ENCODE data around the gene AP2S1.

Gene AP2S1

DNA sequence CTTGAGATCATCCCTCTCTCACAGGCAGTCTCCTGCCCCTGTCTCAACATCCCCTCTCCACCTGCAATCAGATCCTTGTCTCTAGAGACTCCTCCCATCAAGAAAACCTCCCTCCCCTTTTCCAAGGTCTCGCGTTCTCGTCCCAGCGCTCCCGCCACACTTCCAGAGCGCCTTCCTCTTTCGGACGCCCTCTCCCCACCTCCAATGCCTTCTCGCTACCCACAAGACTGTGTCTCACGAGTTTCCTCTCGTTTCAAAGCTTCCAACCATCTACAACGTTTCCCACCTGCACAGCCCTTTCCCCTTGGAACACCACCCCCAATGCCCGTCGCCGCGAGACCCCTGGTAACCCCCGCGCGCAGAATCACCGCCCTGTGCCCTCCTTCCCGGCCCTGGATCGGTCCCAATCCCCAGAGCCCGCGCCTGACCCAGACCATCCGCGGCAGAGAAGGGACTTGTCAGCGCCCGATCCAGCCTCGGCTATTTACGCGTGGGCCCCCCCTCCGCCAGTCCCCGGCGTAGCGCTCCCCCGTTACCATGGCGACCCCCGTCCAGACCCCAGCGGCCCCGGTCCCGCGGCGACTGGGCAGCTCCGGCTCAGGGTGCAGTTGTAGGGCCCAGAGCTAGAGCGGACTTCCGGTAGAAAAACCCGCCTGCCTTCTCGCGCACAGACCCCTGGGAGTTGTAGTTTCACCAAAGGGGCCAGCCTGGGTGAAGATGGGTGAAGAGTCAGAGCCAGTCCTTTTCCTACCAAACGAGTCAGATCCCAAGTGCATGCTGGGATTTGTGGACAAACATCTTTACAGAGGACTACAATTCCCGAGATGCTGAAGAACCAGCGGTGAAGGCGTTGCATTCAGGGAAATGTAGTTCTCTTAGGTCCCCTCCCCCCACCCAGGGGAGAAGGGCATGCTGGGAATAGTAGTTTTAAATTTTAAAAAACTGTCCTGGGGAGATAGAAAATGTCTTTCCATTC, at the start of gene AP2S1:
Gene AP2S1 (minus strand): TSS at position 619 of the 976 bp plus-strand sequence. CDS start 80 bp downstream, at position 539.
- Histone ChIP-seq H3K27ac (peak within 1 kb of the TSS; percentile 79), H3K9me3 (no peaks in the 10 kb centered on the region), H3K27me3 (no peaks in the 10 kb centered on the region), H3K4me3 (ENCODE audit: low read depth in 1 of 2, low read length in 1 of 2) (peak within 1 kb of the TSS; percentile 65 to 87), H3K4me1 (ENCODE audit: control insufficient read depth in 1 of 2, insufficient read depth in 1 of 2, low read depth in 1 of 2, low read length in 1 of 2) (peaks cover 14 to 19% of the 10 kb centered on the region in 2 experiments), H3K36me3 (no peaks in the 10 kb centered on the region)
- TF ChIP-seq, protein P1, sequence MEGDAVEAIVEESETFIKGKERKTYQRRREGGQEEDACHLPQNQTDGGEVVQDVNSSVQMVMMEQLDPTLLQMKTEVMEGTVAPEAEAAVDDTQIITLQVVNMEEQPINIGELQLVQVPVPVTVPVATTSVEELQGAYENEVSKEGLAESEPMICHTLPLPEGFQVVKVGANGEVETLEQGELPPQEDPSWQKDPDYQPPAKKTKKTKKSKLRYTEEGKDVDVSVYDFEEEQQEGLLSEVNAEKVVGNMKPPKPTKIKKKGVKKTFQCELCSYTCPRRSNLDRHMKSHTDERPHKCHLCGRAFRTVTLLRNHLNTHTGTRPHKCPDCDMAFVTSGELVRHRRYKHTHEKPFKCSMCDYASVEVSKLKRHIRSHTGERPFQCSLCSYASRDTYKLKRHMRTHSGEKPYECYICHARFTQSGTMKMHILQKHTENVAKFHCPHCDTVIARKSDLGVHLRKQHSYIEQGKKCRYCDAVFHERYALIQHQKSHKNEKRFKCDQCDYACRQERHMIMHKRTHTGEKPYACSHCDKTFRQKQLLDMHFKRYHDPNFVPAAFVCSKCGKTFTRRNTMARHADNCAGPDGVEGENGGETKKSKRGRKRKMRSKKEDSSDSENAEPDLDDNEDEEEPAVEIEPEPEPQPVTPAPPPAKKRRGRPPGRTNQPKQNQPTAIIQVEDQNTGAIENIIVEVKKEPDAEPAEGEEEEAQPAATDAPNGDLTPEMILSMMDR (IDR thresholded peaks at IDR 0.05) = peak; percentile 50

DNA sequence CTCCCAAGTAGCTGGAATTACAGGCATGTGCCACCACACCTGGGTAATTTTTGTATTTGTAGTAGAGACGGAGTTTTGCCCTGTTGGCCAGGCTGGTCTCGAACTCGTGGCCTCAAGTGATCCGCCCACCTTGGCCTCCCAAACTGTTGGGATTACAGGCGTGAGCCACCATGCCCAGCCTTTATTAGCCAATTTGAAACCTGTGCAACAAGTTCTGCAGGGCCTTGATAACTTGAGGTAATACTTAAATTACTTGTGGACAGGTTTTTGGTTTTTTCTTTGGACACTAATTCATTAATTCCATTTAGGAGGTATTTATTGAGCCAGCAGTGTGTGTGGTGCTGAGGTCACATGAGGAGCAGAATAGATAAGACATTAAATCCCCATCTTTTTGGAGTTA, 49.7 kb upstream of the AP2S1 start:
- Histone ChIP-seq H3K27ac (no peak overlapping the region), H3K4me3 (ENCODE audit: low read depth in 1 of 2, low read length in 1 of 2) (no peak overlapping the region), H3K27me3 (no peaks in the 10 kb centered on the region), H3K4me1 (ENCODE audit: control insufficient read depth in 1 of 2, insufficient read depth in 1 of 2, low read depth in 1 of 2, low read length in 1 of 2) (no peaks in the 10 kb centered on the region), H3K36me3 (no peaks in the 10 kb centered on the region), H3K9me3 (no peaks in the 10 kb centered on the region)
- TF ChIP-seq, protein P1 (IDR thresholded peaks at IDR 0.05) = no peak

DNA sequence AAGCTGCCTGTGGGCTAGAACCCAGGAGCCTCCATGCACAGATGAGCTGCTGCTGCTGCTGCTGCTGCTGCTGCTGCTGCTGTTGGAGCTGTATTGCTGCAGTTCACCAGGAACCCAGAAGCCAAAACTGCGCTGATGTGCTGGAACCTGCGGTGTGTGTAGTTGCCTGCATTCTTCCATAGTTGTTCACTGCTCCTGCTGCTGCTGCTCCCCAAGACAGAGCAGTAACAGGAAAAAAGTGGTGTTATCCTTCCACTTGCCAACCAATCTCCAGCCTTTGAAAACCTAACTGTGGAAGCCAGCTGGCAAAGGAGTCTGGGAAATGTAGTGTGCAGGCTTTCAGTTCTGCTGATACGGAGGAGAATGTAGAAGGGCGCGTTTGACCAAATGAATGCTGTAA, 48.1 kb upstream of the AP2S1 start:
- H3K4me1 ChIP-seq (ENCODE audit: control insufficient read depth in 1 of 2, insufficient read depth in 1 of 2, low read depth in 1 of 2, low read length in 1 of 2) = no peaks in the 10 kb centered on the region
- TF ChIP-seq, protein P1 (IDR thresholded peaks at IDR 0.05) = no peak

DNA sequence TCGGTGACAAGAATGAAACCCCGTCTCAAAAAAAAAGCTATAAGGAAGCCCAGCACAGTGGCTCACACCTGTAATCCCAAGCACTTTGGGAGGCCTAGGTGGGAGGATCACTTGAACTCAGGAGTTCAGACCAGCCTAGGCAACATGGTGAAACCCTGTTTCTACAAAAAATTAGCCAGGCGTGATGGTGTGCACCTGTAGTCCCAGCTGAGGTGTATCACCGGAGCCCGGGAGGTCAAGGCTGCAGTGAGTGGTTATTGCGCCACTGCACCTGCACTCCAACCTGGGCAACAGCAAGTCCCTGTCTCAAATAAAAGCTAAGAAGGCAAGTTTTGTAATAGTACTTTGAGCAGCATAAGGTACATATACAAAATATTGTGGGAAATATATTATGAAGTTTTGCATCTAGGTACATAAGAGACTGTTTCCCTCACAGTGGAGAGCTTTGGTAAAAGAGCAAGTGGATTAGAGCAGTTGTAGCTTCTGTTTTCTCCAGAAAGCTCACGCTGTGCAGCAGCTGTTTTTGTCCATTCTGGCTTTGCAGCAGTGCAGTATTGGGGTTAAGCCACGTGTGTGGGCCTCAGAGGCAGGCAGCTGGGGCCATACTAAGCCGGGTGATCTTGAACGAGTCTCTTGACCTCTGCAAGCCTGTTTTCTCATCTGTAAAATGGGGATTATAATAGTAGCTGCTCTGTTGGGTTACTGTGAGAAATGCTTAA, 45.6 kb upstream of the AP2S1 start:
- no peaks in the 10 kb centered on the region for H3K9me3 ChIP-seq
- TF ChIP-seq, protein P1 (IDR thresholded peaks at IDR 0.05) = no peak
- H3K4me1 ChIP-seq (ENCODE audit: control insufficient read depth in 1 of 2, insufficient read depth in 1 of 2, low read depth in 1 of 2, low read length in 1 of 2) = no peaks in the 10 kb centered on the region
- no peaks in the 10 kb centered on the region for H3K27me3 ChIP-seq
- H3K27ac ChIP-seq = no peak overlapping the region
- H3K4me3 ChIP-seq (ENCODE audit: low read depth in 1 of 2, low read length in 1 of 2) = no peak overlapping the region
- no peaks in the 10 kb centered on the region for H3K36me3 ChIP-seq

More for the DNA sequence above, 48.1 kb upstream of the AP2S1 start:
- H3K9me3 ChIP-seq = no peaks in the 10 kb centered on the region
- no peak overlapping the region for H3K4me3 ChIP-seq (ENCODE audit: low read depth in 1 of 2, low read length in 1 of 2)
- H3K27me3 ChIP-seq = no peaks in the 10 kb centered on the region
- no peaks in the 10 kb centered on the region for H3K36me3 ChIP-seq
- no peak overlapping the region for H3K27ac ChIP-seq

DNA sequence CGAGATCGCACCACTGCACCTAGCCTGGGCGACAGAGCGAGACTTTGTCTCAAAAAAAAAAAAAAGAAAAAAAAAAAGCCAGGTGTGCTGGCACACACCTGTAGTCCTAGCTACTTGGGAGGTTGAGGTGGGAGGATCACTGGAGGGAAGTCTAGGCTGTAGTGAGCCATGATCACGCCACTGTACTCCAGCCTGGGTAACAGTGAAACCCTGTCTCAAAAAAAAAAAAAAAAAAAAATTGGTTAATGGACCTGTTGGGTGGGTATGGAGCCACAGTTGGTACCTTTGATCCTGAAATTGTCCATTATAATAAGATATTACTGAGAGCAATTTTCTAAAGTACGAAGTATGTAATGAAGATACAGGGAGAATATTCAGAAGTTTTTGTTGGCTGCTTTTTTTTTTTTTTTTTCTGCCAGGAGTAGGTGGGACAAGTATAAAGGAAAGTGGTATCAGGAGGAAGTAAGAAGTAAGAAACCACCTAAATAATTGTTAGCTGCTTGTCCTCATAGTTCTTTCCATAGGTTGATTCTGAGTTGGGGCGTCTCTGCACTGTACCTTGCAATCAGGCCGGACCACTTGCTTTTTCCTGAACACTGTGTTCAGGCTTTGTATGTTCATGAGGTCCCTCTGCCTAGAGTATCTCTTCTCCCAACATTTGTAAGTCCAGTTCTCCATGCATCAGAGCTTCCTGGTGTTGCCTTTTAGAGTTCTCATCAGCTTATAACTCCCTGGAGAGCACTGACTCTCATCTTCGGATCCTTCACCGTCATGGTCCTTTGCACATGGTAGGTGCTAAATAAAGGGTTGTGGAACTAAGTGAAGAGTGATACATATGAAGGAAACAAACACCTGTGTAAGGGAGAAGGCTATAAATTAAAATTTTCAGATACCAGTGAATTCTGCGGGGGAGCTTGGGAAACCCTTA, 41.9 kb upstream of the AP2S1 start:
- Histone ChIP-seq H3K9me3 (no peaks in the 10 kb centered on the region), H3K4me3 (ENCODE audit: low read depth in 1 of 2, low read length in 1 of 2) (no peak overlapping the region), H3K27me3 (no peaks in the 10 kb centered on the region), H3K27ac (no peak overlapping the region), H3K4me1 (ENCODE audit: control insufficient read depth in 1 of 2, insufficient read depth in 1 of 2, low read depth in 1 of 2, low read length in 1 of 2) (no peaks in the 10 kb centered on the region), H3K36me3 (no peaks in the 10 kb centered on the region)
- TF ChIP-seq, protein P1 (IDR thresholded peaks at IDR 0.05) = no peak

Measured in neutrophil (primary cell).